ENCODE data around the gene ESRRA.

ESRRA gene

DNA sequence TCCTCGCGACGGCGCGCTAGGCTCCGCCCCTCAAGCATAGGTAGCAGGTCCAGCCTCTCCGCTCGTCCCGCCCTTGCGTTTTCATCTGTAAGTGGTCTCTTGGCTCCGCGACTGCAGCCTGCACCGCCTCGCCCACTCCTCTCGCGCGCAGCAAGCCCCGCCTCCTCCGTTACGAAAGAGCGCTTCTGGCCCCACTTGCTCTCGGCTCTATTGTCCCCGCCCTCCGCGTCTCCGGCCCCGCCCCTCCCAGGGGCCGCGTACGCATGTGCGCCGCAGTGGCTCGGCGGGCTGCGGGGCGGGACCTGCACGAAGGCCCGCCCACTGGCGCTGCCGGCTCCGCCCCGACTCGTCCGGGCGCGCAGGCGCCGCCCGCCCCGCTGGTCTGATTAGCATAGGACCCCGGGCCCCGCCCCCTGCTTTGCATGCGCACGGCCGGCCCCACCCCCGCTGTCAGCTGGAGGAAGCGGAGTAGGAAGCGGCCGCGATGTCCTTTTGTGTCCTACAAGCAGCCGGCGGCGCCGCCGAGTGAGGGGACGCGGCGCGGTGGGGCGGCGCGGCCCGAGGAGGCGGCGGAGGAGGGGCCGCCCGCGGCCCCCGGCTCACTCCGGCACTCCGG is at the start of gene ESRRA:
Gene ESRRA, plus strand, starts transcription at position 450 of the 616 bp plus-strand sequence. CDS start 1,656 bp downstream, outside the sequence.
- in situ Hi-C loops (cut with HindIII; ENCODE audit: low sequenced_read_pairs): no loop called here

DNA sequence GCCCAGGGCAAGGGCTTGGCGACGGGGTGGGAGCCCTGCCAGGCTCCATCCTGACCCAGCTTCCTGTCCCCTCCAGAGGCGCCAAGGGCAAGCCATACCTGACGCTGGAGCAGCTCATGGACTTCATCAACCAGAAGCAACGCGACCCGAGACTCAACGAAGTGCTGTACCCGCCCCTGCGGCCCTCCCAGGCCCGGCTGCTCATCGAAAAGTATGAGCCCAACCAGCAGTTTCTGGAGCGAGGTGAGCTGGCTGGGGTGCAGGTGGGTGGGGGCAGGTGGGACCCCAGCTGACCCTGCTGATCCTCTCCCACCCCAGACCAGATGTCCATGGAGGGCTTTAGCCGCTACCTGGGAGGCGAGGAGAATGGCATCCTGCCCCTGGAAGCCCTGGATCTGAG is 49.0 kb upstream of the ESRRA start:
- in situ Hi-C loops (cut with HindIII; ENCODE audit: low sequenced_read_pairs): no loop called here

GRCh38 chr11:64258356-64258755 is 47.0 kb upstream of the ESRRA start:
- in situ Hi-C loops (cut with HindIII; ENCODE audit: low sequenced_read_pairs): no loop called here

GRCh38 chr11:64258946-64259532 is 46.3 kb upstream of the ESRRA start:
- in situ Hi-C loops (cut with HindIII; ENCODE audit: low sequenced_read_pairs): no loop called here

DNA sequence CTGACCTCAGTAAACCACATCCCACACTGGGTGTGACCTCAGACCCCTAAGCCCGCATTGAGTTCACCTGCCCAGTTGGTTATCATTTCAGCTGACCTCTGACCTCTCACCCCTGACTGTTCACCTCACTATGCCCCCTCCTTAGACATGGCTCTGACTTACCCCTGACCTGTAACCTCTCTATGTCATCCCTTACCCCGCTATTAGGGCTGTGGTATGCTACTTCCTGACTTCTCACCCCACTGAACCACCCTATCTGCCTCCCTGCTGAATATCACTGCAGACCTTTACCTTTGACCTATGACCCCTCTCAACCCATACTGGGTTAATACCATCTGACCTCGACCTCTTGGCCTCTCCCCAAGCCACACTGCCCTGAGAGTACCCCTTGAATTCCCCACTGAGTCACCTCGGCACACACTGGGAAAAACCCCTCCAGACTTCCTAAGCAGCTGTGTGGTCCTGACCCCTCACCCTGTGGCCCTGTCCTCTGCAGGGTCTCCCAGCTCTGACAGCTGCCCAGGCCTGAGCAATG is 45.7 kb upstream of the ESRRA start:
- in situ Hi-C loops (cut with HindIII; ENCODE audit: low sequenced_read_pairs): no loop called here

GRCh38 chr11:64260147-64260708 is 45.1 kb upstream of the ESRRA start:
- in situ Hi-C loops (cut with HindIII; ENCODE audit: low sequenced_read_pairs): no loop called here

- in situ Hi-C loops (cut with HindIII; ENCODE audit: low sequenced_read_pairs): no loop called here
Measured at GRCh38 chr11:64261556-64262080, 43.7 kb upstream of the ESRRA start.

DNA sequence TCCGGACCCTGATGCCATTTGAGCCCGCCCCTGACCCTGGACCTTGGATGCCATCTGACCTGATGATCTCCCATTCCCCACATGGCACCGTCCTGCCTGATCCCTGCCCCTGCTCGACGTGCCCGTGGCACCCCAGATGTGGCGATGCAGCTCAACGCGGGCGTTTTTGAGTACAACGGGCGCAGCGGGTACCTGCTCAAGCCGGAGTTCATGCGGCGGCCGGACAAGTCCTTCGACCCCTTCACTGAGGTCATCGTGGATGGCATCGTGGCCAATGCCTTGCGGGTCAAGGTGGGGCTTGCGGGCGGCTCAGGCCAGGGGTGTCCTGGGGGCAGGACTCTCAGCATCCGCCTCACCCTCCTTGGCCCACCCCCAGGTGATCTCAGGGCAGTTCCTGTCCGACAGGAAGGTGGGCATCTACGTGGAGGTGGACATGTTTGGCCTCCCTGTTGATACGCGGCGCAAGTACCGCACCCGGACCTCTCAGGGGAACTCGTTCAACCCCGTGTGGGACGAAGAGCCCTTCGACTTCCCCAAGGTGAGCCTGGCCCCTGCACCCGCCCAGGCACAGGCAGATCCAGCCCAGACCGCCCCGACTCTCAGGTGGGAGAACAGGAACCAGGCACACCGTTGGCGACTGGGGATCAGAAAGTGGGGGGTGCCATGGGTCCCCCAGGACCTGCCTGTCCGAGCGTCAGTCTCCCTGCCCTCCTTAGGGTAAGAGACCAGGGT is 42.9 kb upstream of the ESRRA start:
- in situ Hi-C loops (cut with HindIII; ENCODE audit: low sequenced_read_pairs): no loop called here

- in situ Hi-C loops (cut with HindIII; ENCODE audit: low sequenced_read_pairs): no loop called here
Measured at GRCh38 chr11:64263021-64263946, 42.0 kb upstream of the ESRRA start.

- in situ Hi-C loops (cut with HindIII; ENCODE audit: low sequenced_read_pairs): no loop called here
Measured at GRCh38 chr11:64263947-64264317, 41.4 kb upstream of the ESRRA start.

DNA sequence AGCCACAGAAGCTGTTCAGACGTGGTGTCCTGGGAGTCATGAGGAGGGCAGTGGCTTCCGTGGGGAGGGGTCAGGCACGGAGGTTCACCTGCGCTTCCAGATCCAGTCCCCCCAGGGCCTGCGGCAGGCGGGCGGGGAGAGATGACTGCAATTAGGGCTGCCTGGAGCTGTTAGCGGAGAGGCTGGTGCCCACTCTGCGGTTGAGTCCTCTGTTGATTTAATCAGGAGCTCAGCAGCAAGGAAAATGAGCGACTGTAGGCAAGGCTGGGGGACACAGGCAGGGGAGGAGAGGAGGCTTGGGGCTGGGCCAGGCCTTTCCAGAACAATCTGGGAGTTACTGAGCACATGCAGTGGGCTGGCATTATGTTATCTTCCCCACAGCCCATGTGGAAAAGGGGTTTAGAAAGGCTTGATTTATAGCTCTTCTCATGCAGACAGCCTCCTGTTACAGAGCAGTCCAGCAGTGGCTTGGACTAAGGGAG is 40.9 kb upstream of the ESRRA start:
- in situ Hi-C loops (cut with HindIII; ENCODE audit: low sequenced_read_pairs): no loop called here

DNA sequence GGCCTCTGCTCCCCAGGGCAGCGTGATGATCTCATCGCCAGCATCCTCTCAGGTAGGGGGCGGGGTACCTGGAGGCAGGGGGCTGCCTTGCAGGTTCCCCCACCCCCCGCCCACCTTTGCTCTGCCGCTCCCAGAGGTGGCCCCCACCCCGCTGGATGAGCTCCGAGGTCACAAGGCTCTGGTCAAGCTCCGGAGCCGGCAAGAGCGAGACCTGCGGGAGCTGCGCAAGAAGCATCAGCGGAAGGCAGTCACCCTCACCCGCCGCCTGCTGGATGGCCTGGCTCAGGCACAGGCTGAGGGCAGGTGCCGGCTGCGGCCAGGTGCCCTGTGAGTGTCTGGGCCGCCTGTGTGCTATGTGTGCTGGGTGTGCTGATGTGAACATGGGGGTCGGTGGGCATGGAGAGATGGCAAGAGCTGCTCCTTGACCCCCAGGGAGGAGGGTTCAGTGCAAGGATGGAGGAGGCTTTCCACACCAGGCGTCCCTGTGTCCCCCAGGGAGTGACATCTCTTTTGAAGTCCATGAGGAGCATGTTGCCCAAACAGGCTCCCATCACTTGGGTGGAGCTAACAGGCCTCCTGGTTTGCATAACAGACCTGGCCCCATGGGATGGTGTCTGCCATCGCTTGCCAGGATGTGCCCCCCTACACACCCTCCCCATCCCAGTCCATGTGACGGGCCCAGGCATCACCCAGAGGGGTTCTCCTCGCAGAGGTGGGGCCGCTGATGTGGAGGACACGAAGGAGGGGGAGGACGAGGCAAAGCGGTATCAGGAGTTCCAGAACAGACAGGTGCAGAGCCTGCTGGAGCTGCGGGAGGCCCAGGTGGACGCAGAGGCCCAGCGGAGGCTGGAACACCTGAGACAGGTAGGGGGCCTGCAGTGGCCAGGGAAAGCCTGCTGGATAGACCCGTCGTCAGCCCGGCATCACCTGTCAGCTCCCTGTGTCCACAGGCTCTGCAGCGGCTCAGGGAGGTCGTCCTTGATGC is 39.9 kb upstream of the ESRRA start:
- in situ Hi-C loops (cut with HindIII; ENCODE audit: low sequenced_read_pairs): no loop called here

- in situ Hi-C loops (cut with HindIII; ENCODE audit: low sequenced_read_pairs): no loop called here
Measured at GRCh38 chr11:64266339-64266738, 39.0 kb upstream of the ESRRA start.

- in situ Hi-C loops (cut with HindIII; ENCODE audit: low sequenced_read_pairs): no loop called here
Measured at GRCh38 chr11:64267207-64267945, 37.9 kb upstream of the ESRRA start.

DNA sequence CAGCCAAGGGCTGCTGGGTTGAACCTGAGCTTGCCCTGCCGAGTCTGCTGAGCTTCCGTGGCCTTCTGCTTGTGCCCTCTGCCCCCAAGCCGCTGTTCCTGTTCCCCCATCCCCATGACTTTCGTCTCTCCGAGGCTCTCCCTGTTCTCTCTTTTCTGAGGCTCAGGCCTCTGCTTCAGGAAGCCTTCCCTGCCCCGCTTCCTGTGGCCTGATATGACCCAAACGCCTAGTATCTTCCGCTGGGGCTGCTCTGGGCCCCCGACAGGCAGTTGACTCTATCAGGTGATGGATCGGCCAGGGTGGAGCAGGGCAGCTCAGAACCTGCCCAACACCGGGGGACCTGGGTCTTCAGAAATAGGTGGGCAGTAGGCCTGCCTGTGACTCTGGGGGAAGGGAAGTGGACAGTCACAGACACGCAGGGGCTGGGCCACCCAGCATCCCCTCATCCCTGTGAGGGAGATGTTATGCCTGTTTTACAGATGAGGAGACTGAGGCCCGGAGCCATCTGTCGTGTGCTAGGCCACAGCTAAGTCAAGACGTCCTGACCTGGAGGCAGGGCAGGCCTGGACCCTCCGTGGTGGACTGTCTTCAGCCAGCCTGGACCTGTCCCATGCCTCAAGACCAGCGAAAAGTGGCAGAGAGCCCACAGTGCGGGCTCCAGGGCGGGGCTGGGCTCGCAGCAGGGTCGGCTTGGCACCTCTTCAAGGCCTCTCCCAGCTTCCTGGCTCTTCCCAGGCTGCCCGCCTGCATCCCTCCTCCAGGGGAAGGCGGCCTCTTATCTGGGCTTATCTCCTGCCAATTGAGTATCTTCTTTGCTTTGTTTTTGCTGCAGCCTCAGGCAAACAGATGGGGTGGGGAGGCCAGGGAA is 37.1 kb upstream of the ESRRA start:
- in situ Hi-C loops (cut with HindIII; ENCODE audit: low sequenced_read_pairs): no loop called here

- in situ Hi-C loops (cut with HindIII; ENCODE audit: low sequenced_read_pairs): no loop called here
Measured at GRCh38 chr11:64268893-64269539, 36.3 kb upstream of the ESRRA start.

Data from DLD1 (cell line).